Ammon's horn (tissue), 1 donor: ENCODE measurements around the gene PPP2R3A.
"Not testable (repeated sequence)": the region's sequence is repeated elsewhere in the genome, so short reads cannot be mapped to it uniquely, and the experiment has no call there.

Experiments
- DNase-seq: peaks from one replicate; pipeline ENCODE4 v3.0.0-alpha.2; 2016; ENCODE audit warnings: low spot score

The PPP2R3A gene, protein sequence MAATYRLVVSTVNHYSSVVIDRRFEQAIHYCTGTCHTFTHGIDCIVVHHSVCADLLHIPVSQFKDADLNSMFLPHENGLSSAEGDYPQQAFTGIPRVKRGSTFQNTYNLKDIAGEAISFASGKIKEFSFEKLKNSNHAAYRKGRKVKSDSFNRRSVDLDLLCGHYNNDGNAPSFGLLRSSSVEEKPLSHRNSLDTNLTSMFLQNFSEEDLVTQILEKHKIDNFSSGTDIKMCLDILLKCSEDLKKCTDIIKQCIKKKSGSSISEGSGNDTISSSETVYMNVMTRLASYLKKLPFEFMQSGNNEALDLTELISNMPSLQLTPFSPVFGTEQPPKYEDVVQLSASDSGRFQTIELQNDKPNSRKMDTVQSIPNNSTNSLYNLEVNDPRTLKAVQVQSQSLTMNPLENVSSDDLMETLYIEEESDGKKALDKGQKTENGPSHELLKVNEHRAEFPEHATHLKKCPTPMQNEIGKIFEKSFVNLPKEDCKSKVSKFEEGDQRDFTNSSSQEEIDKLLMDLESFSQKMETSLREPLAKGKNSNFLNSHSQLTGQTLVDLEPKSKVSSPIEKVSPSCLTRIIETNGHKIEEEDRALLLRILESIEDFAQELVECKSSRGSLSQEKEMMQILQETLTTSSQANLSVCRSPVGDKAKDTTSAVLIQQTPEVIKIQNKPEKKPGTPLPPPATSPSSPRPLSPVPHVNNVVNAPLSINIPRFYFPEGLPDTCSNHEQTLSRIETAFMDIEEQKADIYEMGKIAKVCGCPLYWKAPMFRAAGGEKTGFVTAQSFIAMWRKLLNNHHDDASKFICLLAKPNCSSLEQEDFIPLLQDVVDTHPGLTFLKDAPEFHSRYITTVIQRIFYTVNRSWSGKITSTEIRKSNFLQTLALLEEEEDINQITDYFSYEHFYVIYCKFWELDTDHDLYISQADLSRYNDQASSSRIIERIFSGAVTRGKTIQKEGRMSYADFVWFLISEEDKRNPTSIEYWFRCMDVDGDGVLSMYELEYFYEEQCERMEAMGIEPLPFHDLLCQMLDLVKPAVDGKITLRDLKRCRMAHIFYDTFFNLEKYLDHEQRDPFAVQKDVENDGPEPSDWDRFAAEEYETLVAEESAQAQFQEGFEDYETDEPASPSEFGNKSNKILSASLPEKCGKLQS (N-terminal part only)

DNA sequence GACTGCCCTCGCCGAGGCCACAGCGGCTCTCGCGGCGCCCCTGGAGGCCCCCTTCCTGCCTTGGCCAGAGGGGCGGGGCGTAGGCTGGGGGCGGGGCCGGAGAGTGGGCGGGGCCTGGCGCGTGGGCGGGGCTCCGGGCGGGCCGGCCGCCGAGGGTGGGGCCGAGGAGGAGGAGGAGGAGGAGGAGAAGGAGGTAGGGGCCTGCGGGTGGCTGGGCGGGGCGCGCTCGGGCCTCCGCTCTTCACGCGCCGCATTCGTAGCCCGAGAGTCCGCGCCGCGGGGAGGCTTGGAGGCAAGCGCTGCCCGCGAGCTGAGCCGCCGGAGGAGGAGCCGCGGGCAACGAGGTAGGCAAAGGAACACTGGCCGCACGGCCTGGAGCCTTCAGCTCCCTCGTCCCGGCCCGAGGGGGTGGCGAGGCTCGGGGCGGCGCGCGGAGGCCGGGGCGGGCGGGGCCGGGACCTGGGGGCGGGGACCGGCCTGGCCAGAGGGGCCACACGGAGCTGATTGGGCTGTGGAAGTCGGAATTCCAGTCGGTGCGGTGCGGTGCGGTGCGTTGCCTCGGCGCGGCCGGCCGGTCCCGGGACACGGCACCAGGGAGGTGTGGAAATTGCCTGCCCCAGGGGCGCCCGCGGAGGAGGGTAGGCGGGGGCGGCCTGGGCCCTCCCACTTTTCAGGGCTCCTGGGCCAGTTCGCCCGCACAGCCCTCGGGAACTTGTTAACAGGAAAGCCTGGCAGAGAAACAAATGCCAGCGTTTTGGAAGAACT is at the start of gene PPP2R3A:
Gene PPP2R3A (plus strand): TSS at position 223 of the 765 bp plus-strand sequence. CDS start 35,771 bp downstream, outside the sequence.
- peak; percentile 92 for DNase-seq

DNA sequence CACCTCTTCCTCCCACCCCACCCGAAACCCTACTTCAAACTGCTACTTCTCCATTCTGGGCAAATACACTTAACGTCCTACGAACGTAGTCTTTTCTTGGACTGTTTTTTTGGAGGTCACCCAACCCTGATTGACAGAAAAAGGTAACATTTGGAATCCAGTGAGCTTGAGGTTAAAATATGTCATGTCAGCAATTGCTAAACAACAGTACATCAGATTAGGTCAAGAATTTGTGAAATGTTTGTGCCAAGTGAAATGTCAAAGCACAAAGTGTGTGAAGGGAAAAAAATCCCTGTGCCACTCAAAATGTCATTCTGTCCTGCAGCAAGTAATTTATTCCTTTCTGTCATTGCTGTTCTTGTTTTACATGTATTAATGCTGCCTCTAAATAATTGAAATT is 49.2 kb upstream of the PPP2R3A start:
- DNase-seq: no peak

DNA sequence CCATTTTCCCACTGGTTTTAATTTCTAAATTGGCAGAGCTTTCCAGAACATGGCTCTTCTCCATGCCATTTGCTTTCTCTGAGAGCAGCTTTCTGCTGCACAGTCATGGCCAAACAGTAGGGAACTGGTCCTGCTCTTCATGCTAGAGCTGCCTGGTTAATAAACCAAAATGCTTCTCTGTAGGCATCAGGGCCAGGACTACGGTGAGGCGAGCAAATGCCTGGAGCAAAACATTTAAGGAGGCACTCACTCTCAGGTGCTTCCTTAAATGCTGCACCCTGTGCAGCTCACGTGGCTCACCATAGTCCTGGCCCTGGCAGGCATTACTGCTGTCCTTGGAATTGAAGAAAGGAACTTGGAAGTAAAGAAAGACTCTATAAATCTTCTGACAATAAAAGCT is 48.5 kb upstream of the PPP2R3A start:
- peak; percentile 7 for DNase-seq

DNA sequence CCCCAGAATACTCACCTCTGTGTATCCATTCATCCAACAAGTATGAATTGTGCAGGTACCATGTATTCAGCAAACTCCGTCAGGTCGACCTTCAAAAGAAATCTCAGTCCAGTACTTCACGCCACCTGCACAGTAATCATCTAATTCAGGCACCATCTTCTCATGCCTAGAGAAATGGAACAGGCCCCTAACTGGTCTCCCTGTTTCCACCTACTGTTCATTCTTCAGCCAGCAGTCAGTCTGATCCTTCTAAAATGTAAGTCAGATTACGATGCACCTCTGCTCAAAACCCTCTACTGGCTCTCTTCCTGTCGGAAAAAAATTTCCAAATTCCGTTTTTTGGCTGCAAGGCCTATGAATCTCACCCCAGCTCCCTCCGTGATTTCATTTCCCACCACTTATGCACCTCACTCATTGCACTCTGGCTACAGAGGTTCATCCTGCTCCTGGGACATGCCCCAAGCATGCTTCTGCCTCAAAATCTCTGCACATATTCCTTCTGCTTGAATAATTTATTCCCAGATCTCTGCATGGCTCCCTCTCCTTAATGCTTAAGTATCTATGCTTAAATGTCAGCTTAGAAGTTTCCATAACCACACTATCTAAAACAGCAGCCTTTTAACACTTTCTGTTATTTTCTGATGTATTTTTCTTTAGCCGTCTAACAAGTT is 47.5 kb upstream of the PPP2R3A start:
- no peak for DNase-seq

DNA sequence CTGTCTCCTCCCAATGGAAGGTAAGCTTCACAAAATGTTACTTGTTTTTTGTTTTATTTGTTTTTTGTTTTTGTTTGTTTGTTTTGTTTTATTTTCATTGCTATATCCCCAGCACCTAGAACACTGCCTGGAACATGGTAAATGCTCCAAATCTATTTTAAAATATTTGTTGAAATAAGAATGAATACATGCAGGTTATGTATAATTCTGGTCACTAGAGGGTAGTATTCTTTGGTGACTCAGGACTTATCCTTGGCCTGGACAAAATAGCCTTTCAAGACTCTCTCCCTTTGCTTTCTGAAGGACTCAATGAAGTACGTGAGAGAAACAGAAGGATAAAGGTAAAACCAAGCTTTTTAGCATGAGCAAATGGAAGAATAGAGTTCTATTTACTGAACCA is 46.9 kb upstream of the PPP2R3A start:
- peak; percentile 28 for DNase-seq

DNA sequence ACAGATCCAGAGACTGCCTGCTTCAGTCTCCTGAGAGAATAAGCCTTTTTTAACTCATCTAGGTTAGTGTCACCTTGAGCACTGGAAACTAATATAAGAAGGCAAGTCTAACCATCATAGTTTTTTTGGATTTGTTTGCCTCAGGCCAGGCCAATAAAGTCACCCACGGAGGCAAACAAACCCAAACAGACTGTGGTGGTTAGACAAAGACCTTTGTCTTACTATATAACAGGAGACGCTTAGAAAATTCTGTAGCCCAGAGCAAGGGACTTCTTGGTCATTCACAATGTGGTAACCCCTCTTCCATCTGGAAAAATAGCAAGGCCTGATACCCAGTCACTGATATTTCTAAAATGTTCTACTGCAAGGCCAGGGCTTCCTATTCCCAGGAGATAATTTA is 45.3 kb upstream of the PPP2R3A start:
- DNase-seq: no peak

DNA sequence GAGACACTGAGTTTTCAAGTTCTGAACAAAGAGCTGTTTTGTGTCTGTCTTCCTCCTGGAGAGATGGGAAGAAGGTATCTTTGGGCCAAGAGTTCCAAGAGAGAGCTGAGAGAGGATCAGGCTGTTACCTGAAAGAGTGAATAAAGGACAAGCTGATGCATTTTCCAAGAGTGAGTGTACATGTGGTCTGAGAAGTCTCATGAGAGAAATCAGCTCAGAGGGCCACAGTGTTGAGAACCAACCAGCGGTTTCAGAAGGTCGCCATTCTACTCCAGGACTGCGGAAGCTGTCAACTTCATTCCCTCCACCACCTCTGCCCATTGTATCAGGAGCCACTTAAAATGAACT is 42.7 kb upstream of the PPP2R3A start:
- DNase-seq: no peak

DNA sequence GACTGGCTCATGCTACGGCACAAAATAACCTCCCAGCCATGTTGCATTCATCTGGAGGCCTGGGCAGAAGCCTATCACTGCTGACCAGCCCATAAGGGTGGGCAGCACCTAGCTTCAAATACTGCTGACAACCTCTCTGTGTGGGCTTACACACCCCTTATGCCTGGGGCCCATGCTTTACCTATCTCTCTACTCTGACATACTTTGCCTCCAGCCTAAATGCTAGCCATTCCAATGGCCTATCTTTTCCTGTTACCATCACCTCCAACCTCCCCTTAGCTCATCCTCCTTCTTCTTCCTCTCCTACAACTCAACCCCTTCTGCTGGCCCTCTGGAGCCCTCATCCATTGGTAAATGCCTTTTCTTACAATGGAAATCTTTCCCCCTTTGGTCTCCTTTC is 41.0 kb upstream of the PPP2R3A start:
- DNase-seq: no peak

DNA sequence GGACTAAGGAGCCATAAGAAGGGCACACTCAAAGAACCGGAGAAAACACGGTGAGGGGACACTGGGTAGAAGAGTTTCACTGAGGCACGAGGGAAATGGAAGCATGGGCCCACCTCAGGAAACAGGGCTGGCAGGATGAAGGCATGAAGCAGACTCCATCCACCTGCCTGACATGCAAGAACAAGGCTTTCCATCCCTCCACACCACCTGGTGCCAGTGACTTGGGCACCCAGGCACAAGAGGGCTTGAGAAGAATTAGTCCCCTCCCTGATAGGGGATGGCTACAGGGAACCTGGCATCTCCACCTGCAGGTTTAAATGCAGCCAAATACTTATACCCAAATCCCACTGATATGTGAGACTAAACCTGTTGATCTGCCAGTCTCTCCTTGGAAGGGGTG is 38.9 kb upstream of the PPP2R3A start:
- no peak for DNase-seq

DNA sequence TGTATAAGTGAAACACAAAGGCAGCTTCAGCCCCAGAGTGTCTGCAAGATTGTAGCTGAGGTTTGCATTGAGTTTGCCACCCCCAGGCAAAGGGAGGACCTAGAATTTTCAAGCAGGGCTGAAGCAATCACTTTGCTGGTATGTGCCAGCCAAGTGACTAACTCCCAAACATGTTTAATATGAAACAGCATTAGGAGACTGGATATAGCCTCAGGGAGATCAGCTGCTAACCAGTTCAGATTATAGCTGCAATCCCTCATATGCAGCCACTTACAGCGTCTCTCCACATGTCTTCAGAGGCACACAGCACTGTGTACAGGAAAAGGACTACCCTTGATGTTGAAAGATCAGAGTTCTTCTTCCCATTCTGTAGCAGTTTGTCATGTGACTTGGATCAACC is 38.4 kb upstream of the PPP2R3A start:
- DNase-seq: no peak

DNA sequence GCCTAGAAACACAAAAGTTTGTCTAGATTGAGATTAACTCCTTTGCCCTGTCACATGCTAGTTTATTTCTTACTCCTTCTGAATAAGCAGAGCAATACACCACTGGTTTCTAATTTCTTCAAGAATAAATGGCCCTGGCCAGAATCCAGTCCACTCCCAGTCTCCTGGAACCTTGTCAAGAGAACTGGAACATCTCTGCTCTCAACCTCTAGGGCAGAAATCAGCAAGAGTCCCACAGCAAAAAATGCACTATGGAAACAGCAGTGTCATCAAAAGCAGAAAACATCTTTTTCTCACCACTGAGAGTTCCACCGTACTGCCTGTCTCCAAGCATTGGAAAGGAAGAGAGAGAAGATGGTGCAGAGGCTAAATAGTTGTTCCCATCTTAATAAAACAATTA is 35.9 kb upstream of the PPP2R3A start:
- DNase-seq: no peak

DNA sequence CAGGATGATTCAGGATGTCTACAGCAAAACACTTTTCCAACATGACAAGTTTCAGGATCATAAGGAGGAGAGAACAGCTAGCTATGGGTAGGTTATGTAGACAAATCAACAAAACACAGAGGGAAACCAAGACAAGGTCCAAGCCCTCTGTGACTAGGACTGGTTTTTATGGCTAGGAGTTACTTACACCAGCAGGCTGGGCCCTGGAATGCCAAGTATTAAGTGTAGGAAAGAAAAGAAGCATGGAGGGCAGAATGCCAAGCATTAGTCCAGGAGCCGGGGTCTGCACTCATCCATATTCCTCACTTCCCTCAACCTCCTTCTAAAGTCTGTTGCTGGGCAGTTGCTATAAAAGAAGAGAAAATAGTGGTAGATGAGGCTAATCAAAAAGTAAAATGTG is 35.3 kb upstream of the PPP2R3A start:
- no peak for DNase-seq

DNA sequence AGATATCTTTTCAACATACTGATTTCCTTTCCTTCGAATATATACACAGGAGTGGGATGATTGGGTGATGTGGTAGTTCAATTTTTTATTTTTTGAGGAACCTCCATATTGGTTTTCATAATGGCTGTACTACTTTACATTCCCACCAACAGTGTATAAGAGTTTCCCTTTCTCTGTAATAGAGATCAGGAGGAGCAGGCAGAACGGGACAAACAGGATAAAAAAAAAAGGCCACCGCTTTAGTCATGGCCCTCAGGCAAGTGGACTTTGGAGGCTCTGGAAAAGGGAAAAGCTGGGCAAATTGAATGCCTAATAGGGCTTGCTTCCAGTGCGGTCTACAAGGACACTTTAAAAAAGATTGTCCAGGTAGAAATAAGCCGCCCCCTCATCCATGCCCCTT is 30.4 kb upstream of the PPP2R3A start:
- DNase-seq: not testable (repeated sequence)

DNA sequence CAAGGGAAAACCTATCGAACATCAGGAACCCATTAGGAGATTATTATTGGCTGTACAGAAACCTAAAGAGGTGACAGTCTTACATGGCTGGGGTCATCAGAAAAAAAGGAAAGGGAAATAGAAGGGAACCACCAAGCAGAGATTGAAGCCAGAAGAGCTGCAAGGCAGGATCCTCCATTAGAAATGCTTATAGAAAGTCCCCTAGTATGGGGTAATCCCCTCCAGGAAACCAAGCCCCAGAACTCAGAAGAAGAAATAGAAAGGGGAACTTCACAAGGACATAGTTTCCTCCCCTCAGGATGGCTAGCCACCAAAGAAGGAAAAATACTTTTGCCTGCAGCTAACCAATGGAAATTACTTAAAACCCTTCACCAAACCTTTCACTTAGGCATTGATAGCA is 27.8 kb upstream of the PPP2R3A start:
- not testable (repeated sequence) for DNase-seq

DNA sequence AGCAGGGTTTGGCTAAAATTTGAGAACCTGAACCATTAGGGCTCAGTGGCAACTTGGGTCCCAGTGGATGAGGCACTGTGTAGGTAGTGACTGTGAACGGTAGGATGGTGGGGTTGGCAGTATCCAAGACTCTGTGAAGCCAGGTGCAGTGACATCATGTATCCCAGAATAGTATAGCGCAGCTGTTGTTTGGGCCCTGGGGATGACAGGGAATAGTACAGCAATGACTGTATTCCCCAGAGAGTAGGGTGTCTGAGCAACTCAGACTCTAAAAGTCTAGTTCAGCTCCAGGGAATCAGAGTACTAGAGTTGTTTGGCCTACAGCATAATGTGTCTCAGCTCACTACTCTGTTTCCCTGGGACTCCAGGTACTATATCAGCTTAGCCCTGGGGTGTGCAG is 20.7 kb upstream of the PPP2R3A start:
- DNase-seq: no peak

DNA sequence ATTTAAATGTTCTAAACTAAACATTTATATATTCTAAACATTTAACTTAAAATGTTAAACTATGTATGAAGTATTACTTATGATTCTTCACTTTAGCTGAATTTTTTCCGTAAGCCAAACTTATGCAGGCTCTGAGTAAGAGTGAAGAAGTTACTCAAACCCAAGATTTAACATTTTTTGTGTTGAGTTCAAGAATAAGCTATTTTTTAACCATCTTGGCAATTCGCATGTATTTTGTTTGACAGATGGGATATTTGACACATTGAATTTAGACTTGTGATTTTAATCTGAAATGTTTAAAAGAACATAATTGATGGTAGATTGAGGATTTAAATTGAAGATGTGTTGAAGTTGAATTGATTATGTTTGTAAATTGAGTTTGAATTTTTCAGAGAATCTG is 14.6 kb upstream of the PPP2R3A start:
- no peak for DNase-seq

DNA sequence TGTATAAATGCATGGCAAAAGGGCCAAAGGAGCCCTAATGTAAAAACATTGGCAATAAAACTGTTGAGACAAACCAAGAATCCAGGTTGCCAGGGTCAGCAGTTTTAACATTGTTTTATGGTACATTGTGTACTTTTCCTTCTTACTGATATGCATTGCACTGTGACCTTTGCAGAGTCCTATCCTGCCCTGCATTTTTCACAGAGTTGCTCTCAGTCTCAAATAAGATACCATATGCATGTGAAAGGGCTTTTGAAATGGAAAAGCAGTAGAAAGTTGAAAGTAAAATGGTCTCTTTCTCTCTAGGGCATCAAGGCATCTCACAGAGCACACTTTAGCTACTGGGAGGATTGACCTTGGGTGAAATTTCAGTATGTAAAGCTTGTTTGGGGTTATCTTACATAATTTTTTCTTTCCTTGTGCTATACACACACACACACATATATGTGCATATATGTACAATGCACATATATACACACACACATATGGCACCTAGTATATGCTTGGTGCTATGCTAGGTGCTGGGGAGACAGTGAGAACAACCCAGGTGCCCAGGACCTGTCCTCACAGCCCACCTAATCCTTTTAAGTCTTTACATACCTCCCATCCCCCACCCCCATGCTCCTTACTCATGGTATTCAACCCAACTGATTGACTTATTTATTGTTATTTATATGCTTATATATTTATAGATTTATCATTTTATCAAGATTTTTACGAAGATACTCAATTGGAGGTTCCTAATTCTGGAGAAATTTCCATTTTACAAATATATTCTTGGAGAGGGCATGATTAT is 1.2 kb upstream of the PPP2R3A start:
- no peak for DNase-seq

DNA sequence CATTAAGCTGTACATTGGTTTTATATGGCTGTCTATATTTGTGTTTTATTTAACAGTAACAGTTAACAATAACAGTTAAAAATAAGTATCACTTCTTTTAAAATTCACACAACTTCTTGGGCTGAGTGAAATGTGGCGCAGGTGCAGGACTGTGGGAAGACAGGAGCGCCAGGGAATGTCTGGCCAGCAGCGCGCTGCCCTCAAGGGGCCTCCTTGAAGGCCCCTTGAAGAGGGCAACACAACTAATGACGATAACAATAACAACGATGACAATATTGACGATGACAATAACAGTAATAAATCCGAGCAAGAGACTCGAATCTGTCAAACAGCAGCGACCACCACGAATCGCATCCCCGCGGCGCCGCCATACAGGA is 411 bp upstream of the PPP2R3A start:
- no peak for DNase-seq

DNA sequence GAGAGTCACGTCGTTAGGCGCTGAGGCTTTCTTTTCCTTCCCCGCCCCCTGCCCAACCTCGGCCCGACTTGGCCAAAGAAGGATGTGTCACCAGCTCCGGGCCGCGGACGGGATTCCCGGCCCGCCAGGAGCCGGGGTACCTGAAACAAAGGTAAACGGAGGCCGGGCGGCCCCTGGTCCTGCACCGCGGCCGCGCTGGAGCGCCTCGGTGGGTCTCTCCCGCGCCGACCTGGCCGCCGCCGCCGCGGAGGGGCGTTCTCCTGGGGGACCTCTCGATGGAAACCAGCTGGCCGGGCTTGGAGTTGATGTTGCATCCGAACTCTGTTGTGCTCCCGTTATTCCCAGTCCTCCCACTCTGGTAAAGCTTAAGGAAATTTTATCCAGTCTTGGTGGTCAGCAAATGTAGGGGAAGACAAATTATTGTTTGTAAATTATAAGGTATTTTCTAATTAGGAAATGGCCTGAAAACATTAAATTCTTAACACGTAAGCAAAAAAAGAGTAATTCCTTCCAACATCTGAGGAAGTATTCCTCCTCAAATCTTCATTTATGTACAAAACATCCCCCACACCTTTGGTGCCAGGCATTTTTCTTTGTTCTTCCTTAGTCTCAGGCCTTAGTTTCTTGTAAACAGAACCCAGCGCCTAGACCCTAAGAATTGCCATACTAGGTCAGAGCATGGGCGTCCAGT is 888 bp downstream of the PPP2R3A start:
- DNase-seq: peak; percentile 25

DNA sequence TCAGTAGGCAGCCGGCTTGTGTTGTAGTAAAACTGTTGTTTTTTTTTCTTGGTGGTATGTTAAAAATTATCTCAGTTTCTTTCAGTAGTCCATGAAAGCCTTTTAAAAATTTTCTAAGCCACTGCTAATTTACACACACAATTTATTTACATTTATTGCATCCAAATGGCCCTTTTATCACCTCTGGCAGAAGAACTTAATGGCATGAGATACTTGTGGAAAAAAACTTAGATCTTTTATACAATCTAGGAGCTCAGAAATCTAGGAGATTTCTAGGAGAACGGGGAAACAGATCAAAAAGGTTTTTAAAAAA is 1.4 kb downstream of the PPP2R3A start:
- no peak for DNase-seq
